ENCODE measurements around the gene LDLRAP1.

GRCh38 chr1:25545767-25546166 lies 2.4 kb downstream of the LDLRAP1 start:
- TF ChIP-seq EZH2 (IDR thresholded peaks at IDR 0.05; ENCODE audit: insufficient read depth, poor library complexity, severe bottlenecking) (no peak), EZH2phosphoT487 (IDR thresholded peaks at IDR 0.05; ENCODE audit: insufficient read depth, low read depth) (no peak)

All from GM23248 (cell line).